IMR-90 (cell line): Measurements from ENCODE around the gene MLH3.

ENCODE experiments used
- CEBPB ChIP-seq: IDR thresholded peaks from 2 replicates; pipeline ENCODE4 v1.6.1; 2012; ENCODE audit warnings: low read depth, low read length, improper control_type of control experiment
- CHD1 ChIP-seq: IDR thresholded peaks from 2 replicates; pipeline ENCODE4 v1.6.1; 2012; ENCODE audit warnings: low read depth, low read length, improper control_type of control experiment
- CTCF ChIP-seq: conservative IDR thresholded peaks from 2 replicates; pipeline ENCODE4 v1.5.1; 2012; ENCODE audit warnings: mild to moderate bottlenecking, low read depth, low read length, improper control_type of control experiment
- ELK1 ChIP-seq: fragments of 150-350 bp; IDR thresholded peaks from 2 replicates; pipeline ENCODE4 v1.6.1; 2016; ENCODE audit warnings: low read depth, mild to moderate bottlenecking, low read length, moderate library complexity, borderline replicate concordance
- MAFK ChIP-seq: IDR thresholded peaks from 2 replicates; pipeline ENCODE4 v1.6.1; 2012; ENCODE audit warnings: low read depth, low read length, improper control_type of control experiment
- MAZ ChIP-seq: IDR thresholded peaks from 2 replicates; pipeline ENCODE4 v1.6.1; 2012; ENCODE audit warnings: low read depth, mild to moderate bottlenecking, low read length, improper control_type of control experiment, moderate library complexity, borderline replicate concordance
- NFE2L2 ChIP-seq: fragments of 150-350 bp; IDR thresholded peaks from 2 replicates; pipeline ENCODE4 v1.6.1; 2016; ENCODE audit warnings: low read depth, mild to moderate bottlenecking, low read length
- POLR2A ChIP-seq: IDR thresholded peaks from 2 replicates; pipeline ENCODE4 v1.6.1; 2012; ENCODE audit warnings: mild to moderate bottlenecking, low read depth, low read length
- RAD21 ChIP-seq: IDR thresholded peaks from 2 replicates; pipeline ENCODE4 v1.6.1; 2012; ENCODE audit warnings: low read length, improper control_type of control experiment
- SMC3 ChIP-seq: fragments of 150-350 bp; IDR thresholded peaks from 2 replicates; pipeline ENCODE4 v1.6.1; 2016; ENCODE audit warnings: low read depth, mild to moderate bottlenecking, antibody characterized with exemption, low read length, moderate library complexity
- USF2 ChIP-seq: fragments of 150-350 bp; IDR thresholded peaks from 2 replicates; pipeline ENCODE4 v1.6.1; 2017; ENCODE audit warnings: mild to moderate bottlenecking, antibody characterized with exemption, low read length, low read depth

GRCh38 chr14:75011356-75011994 lies 39.8 kb downstream of the MLH3 start:
- TF ChIP-seq CHD1 = no peak
- TF ChIP-seq CTCF = no peak
- TF ChIP-seq POLR2A = no peak
- TF ChIP-seq MAZ = no peak
- no peak for TF ChIP-seq SMC3
- no peak for TF ChIP-seq MAFK
- TF ChIP-seq USF2 = no peak
- no peak for TF ChIP-seq RAD21
- TF ChIP-seq NFE2L2 = no peak
- no peak for TF ChIP-seq ELK1
- no peak for TF ChIP-seq CEBPB
